HG03060 (cell line): ENCODE measurements around the gene MAP1LC3B2.

Source experiments
- ATAC-seq: cut with Tn5 transposase; IDR thresholded peaks from one replicate; pipeline ENCODE4 v1.9.1; 2021; ENCODE audit warnings: low read depth, moderate number of reproducible peaks; ENCODE audit not compliant: unreplicated experiment

MAP1LC3B2 gene

DNA sequence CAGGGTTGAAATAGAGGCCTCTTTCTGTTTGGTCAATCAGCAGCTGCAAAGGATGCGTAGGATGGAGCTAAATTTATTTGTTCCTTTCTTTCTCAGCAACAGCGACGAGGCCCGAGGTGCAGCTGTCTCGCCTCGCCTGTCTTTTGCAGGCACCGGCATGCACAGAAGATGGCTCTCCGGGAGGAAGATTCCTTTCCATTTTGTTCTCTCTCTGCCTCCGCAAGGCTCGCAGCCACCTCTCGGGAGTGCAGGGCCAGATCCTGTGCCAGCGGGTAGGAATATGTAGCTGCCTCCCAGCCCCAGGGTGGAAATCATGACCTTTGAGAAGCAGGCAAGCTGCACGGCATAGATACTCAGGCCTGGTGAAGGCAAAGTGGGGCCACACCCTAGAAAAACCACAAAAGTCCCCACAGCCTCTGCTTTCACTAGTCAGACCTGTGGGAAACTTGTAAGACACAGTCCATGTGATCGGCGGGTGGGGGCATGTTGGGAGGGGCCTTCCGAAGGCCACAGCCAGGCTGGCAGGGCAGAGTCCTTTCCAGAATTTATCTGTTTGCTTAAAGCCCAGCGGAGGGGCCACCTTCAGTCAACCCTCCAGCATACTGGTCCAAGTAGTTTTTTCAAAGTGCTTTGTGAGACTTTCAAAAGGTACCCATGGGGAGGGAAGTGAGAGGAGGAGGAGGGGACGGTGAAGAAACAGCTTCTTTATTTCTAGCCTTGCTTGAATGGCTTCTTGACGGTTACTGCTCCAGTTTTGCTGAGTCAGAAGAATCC is at the start of gene MAP1LC3B2:
TSS of gene MAP1LC3B2 (plus strand) at position 220 of the 774 bp plus-strand sequence. CDS start 16,562 bp downstream, outside the sequence.
- ATAC-seq = peak; percentile 68

DNA sequence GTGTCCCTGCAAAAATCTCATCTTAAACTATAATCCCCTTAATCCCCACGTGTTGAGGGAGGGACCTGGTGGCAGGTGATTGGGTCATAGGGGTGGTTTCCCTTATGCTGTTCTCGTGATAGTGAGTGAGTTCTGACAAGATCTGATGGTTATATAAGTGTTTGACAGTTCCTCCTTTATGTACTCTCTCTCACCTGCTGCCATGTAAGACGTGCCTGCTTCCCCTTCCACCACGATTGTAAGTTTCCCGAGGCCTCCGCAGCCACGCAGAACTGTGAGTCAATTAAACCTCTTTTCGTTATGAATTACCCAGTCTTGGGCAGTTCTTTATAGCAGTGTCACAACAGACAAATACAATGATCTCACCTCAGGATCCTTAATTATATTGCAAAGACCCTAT is 45.2 kb upstream of the MAP1LC3B2 start:
- ATAC-seq = no peak

DNA sequence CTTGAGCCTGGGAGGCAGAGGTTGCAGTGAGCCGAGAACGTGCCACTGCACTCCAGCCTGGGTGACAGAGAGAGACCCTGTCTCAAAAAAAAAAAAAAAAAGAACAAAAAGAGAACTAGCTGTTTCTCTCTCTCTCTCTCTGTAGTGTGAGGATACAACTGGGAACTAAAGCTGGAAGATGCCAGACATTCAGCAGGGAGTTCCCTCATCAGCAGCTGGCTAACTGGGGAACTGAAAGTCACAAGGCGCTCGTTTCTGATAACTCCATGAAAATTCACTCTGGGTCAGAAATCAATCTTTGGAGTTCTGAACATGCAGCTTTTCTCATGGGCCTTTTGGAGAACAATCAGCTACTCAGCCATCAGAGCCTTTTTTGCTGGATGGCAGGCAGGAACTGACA is 43.5 kb upstream of the MAP1LC3B2 start:
- ATAC-seq = no peak

DNA sequence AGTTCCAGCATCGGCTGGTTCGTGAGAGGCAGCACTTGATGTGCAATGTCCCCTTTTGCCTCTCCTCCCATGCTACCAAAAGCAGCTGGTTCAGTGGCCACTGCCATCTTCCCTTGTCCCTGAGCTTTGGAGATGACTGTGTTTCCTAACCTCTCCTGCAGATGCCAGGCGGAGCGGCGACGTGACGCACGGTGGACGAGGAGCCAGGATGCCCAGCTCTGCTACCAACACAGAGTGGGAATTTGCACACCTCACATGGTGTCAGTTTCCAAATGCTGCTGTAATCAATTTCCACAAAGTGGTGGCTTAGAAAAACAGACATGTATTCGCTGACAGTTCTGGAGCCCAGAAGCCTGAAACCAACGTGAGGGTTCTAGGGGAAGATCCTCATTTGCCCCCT is 42.5 kb upstream of the MAP1LC3B2 start:
- no peak for ATAC-seq

DNA sequence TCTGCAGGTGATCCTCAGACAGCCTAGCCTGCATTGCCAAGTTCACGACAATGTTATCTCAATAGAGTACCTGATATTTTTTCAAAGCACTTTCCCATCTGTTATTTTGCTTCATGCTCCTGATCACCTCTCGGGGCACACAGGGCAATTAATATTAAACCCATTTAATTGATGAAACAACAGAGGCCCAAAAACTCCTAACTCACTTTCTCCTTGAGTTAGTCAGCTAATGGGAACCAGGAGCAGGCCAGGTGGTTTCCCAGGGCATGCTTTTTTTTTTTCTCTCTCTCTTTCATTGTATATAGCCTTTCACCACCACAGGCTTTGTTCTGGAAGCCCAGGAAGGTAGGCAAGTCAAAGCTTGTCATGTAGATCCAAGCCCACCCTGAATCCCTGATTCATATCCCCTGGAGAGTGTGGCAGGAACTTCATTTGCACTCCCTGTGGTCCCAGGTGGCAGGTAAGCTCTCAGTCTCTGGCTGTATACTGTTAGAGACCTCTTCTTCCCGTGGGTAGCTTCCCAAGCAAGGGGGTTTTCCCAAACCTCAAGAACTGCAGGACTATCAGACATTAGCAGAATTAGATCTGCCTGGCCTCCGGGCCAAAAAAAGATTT is 41.6 kb upstream of the MAP1LC3B2 start:
- no peak for ATAC-seq

DNA sequence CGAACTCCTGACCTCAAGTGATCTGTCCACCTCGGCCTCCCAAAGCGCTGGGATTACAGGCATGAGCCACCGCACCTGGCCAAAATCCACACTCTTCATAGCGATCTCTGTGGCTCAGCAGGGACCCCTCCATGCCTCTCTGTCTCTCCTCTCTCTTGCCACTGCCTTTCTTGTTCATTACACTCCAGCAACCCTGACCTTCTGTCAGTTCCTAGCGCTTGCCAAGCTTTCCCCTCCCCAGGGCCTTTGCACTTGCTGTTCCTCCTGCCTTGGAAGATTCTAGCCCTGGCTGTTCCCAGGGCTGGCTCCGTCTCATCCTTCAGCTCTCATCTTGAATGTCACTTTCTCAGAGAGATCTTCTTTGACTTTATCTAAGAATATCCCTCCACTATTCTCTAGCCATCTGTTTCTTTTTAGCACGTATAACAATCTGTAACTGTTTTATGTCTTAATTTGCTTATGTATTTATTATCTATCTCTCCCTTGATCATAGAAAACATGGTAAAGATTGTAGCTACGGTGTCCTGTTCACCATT is 38.9 kb upstream of the MAP1LC3B2 start:
- ATAC-seq = no peak

DNA sequence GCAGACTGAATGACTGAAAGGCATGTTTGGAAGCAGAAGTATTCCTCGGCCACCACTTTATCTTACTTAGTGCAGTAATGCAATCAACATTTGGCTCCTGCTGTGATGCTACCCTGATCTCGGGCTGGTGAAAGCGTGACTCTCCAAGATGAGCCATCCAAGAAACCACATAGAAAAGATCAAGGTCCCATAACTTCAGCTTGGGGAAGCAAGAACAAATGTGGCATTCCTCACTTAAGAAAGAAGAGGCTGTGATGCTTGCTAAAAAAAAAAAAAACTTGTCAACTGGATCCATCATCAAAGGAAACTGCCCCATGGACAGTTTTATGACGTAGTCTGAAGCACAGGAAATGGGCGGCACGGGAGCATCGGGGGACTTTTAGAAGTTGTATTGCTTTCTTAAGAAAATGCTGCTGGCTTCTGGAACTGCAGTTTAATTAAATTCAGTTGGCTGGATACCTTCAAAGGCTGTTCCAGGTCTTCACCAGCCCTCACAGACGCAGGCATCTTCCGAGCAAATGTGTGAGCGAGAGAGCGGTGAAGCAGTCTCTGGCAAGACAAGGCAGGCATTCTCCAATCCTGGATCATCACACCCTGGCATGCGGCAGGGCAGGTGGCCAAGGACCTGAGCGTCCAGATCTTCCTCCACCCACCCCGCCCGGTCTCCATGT is 38.2 kb upstream of the MAP1LC3B2 start:
- ATAC-seq = no peak

DNA sequence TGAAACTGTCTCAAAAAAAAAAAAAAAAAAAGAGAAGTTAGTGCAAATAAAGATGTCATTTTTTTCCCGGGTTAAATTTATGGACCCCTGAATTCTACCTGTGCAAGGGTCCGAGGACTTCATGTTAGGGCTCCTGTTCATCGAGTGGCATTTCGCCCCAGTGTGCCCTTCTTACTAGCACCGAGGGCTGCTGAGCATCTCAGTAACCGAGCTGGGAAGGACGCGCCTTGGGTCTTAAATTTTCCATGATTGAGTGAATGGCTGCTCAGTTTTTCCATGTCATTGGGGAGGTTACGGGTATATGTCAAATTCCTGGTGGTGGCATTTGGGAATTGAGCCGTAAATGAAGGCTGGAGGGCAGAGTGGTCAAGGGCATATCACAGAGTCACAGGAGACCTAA is 34.9 kb upstream of the MAP1LC3B2 start:
- ATAC-seq = no peak

DNA sequence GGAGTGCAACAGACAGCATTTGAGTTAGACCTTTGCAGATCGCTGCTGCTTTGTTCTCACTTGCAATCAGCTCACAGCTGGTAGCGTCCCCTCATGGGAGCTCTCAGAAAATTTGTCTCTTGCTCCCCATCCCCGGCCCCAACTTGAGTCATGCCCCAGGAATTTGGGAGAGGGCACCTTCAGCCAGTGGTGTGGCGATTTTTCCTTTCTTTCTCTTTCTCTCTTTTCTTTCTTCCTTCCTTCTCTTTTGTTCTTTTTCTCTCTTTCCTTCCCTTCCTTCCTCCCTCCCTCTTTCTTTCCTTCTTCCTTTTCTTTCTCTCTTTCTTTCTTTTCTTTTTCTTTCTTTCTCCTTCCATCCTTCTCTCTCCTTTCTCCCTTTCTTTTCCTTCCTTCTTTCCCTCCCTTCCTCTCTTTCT is 34.2 kb upstream of the MAP1LC3B2 start:
- no peak for ATAC-seq

DNA sequence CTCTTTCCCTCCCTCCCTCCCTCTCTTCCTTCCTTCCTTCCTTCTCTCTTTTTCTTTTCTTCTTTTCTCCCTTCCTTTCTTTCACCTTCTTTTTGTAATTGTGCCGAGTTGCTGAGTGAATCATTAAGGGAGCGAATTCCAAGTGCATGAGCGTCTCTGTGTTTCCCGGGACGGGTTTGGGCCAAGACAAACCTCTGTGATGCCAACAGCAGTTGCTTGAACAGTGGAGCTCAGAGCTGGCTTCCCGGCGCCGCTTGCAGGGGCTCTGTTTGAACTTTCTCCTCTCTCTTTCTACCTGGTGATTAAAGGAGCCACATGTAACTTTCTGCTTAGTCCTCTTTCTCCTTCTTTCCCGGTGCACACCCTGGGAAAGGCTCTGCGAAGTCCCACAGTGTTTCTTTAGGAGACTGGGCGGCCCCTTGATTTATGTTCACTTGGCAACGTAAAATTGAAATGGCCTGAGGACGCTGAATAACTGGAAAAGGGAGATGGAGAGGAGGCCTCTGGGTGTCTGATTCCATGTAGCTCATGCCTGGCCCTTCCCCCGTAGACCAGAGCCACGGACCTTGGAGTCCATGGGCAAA is 33.7 kb upstream of the MAP1LC3B2 start:
- no peak for ATAC-seq

DNA sequence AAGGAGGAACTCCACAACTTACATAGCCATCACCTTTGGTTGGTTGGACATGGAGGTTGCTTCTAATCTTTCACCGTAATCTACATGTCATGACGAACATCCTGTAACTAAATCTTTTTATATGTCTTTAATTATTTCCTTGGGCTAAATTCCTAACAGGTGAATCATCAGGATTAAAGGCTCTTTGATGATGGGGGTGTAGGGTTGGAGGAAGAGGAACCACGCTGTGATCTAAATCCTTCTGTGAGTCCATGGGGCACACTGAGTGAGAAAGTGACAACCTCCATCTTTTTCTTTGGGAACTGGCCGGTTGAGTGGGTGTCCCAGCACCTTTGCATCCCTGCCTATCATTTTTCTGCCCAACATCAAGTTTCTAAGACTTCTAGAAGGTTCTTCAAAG is 31.1 kb upstream of the MAP1LC3B2 start:
- ATAC-seq = no peak

DNA sequence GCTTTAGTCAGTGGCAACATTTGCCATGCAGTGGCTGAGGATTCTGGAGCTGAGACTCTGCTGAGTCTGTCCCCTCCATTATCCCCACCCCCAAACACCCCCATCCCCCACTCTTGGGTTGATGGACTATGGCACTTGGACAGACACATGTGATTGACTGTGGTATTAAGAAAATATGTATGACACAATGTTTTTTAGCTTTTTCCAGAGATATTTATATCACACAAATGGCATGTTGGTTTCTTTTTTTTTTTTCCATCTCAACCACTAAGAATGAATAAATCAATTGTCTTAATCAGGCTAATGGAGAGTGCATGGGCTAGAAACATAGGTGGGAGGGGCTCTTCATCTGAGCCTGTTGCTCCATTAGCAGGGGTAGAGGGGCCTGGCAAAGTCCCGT is 30.7 kb upstream of the MAP1LC3B2 start:
- ATAC-seq = no peak

DNA sequence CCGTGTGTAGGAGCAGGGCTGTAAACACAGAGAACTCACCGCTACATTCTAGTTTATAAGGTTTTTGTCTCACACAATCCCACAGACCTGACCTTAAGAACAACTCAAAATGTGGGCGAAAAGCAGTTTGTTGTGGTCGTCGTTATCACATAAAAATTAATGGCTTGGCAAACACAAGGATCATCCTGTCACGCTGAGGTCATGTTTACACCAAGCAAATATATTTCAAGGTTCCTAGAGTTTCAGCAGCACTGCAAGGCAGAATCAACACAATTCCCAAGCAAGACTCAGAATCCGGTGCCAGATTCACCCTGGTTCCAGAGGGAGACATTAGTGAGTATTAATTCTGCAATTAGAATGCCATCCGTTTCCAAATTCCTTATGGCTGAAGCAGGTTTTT is 30.1 kb upstream of the MAP1LC3B2 start:
- no peak for ATAC-seq

DNA sequence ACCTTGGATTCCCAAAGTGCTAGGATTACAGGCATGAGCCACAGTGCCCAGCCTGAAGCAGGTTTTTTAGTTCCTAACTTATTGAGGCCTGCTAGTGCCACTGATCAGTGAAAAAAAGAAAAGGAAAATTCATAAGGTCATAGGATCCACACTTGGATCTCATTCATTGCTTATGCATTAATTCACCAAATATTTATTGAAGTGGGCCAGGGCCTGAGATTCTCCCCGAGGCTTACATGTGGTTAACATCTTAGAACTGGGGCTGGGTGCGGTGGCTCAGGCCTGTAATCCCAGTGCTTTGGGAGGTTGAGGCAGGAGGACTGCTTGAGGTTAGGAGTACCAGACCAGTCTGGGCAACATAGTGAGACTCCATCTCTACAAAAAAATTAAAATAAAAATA is 29.5 kb upstream of the MAP1LC3B2 start:
- ATAC-seq = no peak

DNA sequence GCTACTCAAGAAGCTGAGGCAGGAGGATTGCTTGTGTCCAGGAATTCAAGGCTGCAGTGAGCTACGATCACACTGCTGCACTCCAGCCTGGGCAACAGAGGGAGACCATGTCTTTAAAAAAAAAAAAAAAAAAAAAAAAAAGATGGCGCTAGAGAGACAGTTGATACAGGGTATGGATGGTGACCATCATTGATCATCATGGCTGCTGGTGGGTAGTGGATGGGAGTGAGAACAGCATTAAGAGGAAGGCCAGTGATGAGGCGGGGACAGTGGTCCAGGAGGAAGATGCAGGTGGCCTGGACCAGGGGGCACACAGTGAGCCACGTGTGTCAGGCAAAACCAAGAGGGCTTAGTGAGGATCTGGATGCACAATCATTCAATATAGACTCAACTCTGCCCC is 26.8 kb upstream of the MAP1LC3B2 start:
- no peak for ATAC-seq

DNA sequence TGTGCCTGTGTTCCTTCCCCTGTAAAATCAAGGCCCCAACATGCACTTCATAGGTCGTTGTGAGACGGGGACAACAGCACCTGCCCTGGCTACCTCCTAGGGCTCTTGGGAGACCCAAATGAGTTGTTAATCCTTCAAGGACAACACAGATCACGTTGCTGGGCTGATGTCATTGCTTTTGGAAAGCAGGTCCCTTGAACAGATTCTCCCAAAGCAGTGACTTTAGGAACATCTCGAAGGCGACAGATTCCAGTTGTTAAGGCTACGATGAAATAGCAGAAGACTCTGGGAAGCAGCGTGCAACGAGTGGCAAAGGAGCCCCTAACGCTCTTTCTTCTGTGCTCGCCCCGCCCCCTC is 26.2 kb upstream of the MAP1LC3B2 start:
- no peak for ATAC-seq

DNA sequence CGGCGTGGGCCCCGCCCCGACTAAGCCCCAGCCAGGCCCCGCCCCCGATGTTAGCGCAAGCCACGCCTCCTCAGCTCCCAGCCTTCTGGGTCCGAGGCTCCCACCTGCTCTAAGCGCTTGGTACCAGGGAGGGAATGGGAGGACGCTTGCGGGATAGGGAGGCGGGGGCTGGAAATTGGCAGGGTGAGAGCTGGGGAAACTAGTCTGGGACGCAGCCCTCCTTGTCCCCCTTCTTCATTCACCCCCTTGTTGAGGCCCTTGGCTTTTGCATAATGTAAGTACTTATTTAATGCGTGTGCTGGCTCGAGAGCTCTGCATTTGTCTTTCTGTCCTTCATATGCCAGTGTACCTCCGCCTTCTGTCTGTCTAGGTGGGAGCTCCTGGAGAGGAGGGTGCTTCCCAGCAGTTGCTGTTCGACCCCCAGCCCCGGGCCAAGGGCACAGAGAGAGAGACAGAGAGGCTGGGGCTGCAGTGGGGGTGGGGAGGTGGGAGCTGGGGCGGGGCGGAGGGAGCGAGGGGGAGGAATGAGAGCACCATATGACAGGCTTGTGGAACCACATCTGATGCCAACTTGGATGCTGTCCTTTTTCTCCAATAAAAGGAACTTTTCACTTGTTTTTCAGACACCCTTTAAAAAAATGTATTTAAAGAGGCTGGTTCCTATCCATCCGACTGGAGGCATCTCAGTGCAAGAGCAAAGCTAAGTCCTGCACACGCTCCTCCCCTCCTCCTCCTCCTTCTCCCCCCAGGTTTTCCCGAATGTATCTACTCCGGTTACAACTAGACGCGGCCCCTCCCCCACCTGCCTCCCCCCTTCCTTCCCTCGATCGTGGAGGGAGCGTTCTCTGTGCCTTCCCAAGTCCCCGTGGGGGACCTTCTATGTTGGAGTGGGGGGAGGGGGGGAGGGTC is 25.6 kb upstream of the MAP1LC3B2 start:
- no peak for ATAC-seq

DNA sequence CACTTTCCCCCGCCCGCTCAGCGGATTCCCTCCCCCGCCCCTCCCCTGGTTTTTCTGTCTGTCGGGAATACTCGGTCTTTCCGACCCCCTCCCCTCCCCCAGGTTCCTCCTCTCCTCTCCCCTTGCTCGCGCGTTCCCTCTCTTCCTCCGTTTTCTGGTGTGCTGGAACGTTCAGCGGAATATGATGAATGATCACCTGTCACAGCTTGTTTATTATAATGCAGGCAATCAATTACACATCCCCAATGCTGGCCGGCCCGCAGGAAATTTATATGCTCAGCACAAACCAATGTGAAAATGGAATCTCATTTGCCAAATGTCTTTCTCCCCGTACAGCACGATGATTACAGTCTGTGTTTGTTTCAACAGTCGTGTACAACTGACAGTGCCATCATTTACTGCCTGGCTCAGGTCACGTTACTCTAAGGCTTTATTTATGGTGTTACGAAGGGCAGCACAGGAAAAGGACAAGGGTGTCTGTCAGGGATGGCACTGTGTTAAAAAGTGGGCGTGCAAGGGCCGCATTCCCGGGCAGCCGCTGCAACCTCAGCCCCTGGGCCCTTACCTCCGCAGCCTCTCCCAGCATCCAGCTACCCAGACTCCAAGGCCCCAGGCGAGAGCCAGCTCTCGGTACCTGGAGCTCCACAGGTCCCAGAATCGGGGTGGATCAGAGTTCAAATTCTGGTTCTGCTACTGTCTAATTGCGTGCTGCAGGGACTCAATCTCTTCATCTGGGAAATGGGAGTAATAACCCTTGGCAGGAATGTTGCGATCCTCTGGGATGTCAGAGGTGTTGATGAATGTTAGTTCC is 24.7 kb upstream of the MAP1LC3B2 start:
- ATAC-seq = no peak

DNA sequence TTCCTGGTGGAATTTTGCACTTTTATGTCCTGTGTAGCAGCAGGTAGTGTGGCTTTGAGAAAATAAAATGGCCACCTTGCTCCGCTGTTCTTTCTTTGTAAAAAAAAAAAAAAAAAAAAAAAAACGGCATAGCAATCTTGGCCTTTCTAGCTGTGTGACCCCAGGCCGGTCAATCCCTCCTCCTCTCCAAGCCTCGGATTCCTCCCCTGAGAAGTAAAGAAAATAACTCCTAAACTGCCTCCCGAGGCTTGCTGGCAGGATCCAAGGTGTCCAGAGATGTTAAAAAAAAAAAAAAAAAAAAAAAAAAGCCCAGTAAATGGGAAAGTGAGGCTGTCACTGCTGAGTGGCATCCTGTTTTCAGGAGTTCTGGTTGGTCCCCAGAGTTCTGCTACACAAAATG is 23.9 kb upstream of the MAP1LC3B2 start:
- ATAC-seq = no peak
